AG09319 (cell line): ENCODE results near the gene RFNG.

Experiments
- DNase-seq: peaks from one replicate; pipeline ENCODE4 v3.0.0-alpha.2; 2010; ENCODE audit warnings: low read depth; ENCODE audit errors: extremely low read depth
- CTCF ChIP-seq: IDR thresholded peaks from 2 replicates; pipeline ENCODE4 v1.5.1; 2011; ENCODE audit warnings: low read depth, mild to moderate bottlenecking, inconsistent platforms, low read length, moderate library complexity

RFNG gene

GRCh38 chr17:82086941-82087906 is 35.6 kb upstream of the RFNG start:
- no peak for DNase-seq
- no peak for TF ChIP-seq CTCF

GRCh38 chr17:82085931-82086764 is 34.5 kb upstream of the RFNG start:
- no peak for DNase-seq
- no peak for TF ChIP-seq CTCF

GRCh38 chr17:82085031-82085861 is 33.6 kb upstream of the RFNG start:
- no peak for DNase-seq
- TF ChIP-seq CTCF: no peak

- no peak for TF ChIP-seq CTCF
- DNase-seq: no peak
Observed at GRCh38 chr17:82084373-82085030, 32.9 kb upstream of the RFNG start.

GRCh38 chr17:82083533-82084359 is 32.1 kb upstream of the RFNG start:
- DNase-seq: no peak
- TF ChIP-seq CTCF: no peak

GRCh38 chr17:82083009-82083408 is 31.4 kb upstream of the RFNG start:
- no peak for DNase-seq
- no peak for TF ChIP-seq CTCF
